GM12878 (cell line): Measurements from ENCODE around the gene IHH. TPM values are rescaled to one million over a fixed set of nuclear protein-coding genes. Genes with fewer than 3 reads are reported as not detected.

ENCODE experiments used
- ATAC-seq: fragments of 200-7000 bp; cut with Tn5 transposase; 3 replicates; pipeline ENCODE4 v1.9.1; 2020; ENCODE audit warnings: mild to moderate bottlenecking, moderate library complexity
- BruUV-seq: library from RNA; stranded (reverse); fragments of 400-500 nt; replicated peaks from 2 replicates; lab custom pipeline; 2021; lab: Mats Ljungman, UMichigan
- CTCF ChIA-PET: fragments of 300-600 bp; sonication (Branson Sonifier 250); formaldehyde crosslinking; extraction: SDS; loops from one replicate; lab custom pipeline; 2021; ENCODE audit warnings: inconsistent platforms; lab: Yijun Ruan, JAX
- POLR2A ChIA-PET: fragments of 350-600 bp; formaldehyde crosslinking; extraction: SDS; loops from one replicate; lab custom pipeline; 2021; ENCODE audit warnings: inconsistent platforms; lab: Charles Lee
- RAD21 ChIA-PET: fragments of 300-600 bp; sonication (Branson Sonifier 250); formaldehyde crosslinking; loops from one replicate; lab custom pipeline; 2023; ENCODE audit warnings: antibody characterized with exemption; ENCODE audit not compliant: unreplicated experiment; lab: Charles Lee
- SMC1A ChIA-PET: fragments of 300-600 bp; sonication (Branson Sonifier 250); formaldehyde crosslinking; loops from one replicate; lab custom pipeline; 2023; ENCODE audit not compliant: unreplicated experiment, uncharacterized antibody; lab: Charles Lee
- DNase-seq: peaks from one replicate; pipeline ENCODE4 v3.0.0-alpha.2; 2011; ENCODE audit warnings: low read depth, low spot score
- FAIRE-seq: peaks from 3 replicates; lab custom pipeline; 2011; peaks lifted over from hg19 to GRCh38; lab: Jason Lieb, UNC
- H2AFZ ChIP-seq: 2 replicates; pipeline ENCODE4 v1.6.0; 2011; ENCODE audit warnings: low read depth, low read length, control low read depth; ENCODE audit not compliant: control insufficient read depth
- H3K27ac ChIP-seq: 2 replicates; pipeline ENCODE4 v1.5.1; 2011; ENCODE audit warnings: control low read depth; ENCODE audit not compliant: control insufficient read depth, insufficient read depth
- H3K27me3 ChIP-seq, 2 experiments: replicated peaks in 1 of 2; 2 replicates each; pipeline versions ENCODE4 v1.6.0 to v1.6.1; 2011; ENCODE audit warnings: low read length in 1 of 2; ENCODE audit not compliant: control insufficient read depth in 2 of 2, insufficient read depth in 2 of 2
- H3K36me3 ChIP-seq, 2 experiments: 2 replicates each; pipeline ENCODE4 v1.5.1; 2011; ENCODE audit warnings: low read length in 1 of 2; ENCODE audit not compliant: control insufficient read depth in 2 of 2, insufficient read depth in 2 of 2
- H3K4me1 ChIP-seq: 2 replicates; pipeline ENCODE4 v1.6.1; 2011; ENCODE audit warnings: mild to moderate bottlenecking, low read length, moderate library complexity, mixed read lengths; ENCODE audit not compliant: control insufficient read depth, insufficient read depth
- H3K4me2 ChIP-seq: 2 replicates; pipeline ENCODE4 v1.6.0; 2011; ENCODE audit warnings: control low read depth; ENCODE audit not compliant: control insufficient read depth, insufficient read depth
- H3K4me3 ChIP-seq: fragments of 200-600 bp; sonication (generic); 2 replicates; pipeline ENCODE4 v1.5.1; 2016
- H3K79me2 ChIP-seq: 2 replicates; pipeline ENCODE4 v1.6.0; 2011; ENCODE audit warnings: low read length; ENCODE audit not compliant: control insufficient read depth, insufficient read depth
- H3K9ac ChIP-seq: 2 replicates; pipeline ENCODE4 v1.8.0; 2011; ENCODE audit warnings: low read length, control low read depth, mixed read lengths; ENCODE audit not compliant: control insufficient read depth, insufficient read depth
- H3K9me3 ChIP-seq: replicated peaks from 3 replicates; pipeline ENCODE4 v1.5.1; 2011; ENCODE audit warnings: mild to moderate bottlenecking, low read length; ENCODE audit not compliant: control insufficient read depth, insufficient read depth
- H4K20me1 ChIP-seq: 2 replicates; pipeline ENCODE4 v1.6.0; 2011; ENCODE audit not compliant: control insufficient read depth, insufficient read depth
- CBFB ChIP-seq: IDR thresholded peaks from 2 replicates; pipeline ENCODE4 v1.6.1; 2016; ENCODE audit warnings: antibody characterized with exemption, low read depth
- CHD1 ChIP-seq: IDR thresholded peaks from 2 replicates; pipeline ENCODE4 v1.6.1; 2012; ENCODE audit warnings: low read depth, low read length, improper control_type of control experiment
- KDM1A ChIP-seq: fragments of 200-600 bp; sonication (generic); IDR thresholded peaks from 2 replicates; pipeline ENCODE4 v1.6.1; 2016; ENCODE audit warnings: borderline replicate concordance
- MEF2B ChIP-seq: fragments of 450-650 bp; IDR thresholded peaks from 2 replicates; pipeline ENCODE4 v1.6.1; 2018; ENCODE audit warnings: mild to moderate bottlenecking, moderate library complexity; ENCODE audit not compliant: partially characterized antibody, poor library complexity, severe bottlenecking
- PAX8 ChIP-seq: fragments of 450-650 bp; IDR thresholded peaks from 2 replicates; pipeline ENCODE4 v1.6.1; 2017; ENCODE audit warnings: mild to moderate bottlenecking, moderate library complexity
- RCOR1 ChIP-seq: conservative IDR thresholded peaks from 2 replicates; pipeline ENCODE4 v1.6.1; 2012; ENCODE audit warnings: low read depth, low read length, improper control_type of control experiment
- RFX5 ChIP-seq: IDR thresholded peaks from 2 replicates; pipeline ENCODE4 v1.6.1; 2011; ENCODE audit warnings: low read depth, low read length, improper control_type of control experiment
- SIX5 ChIP-seq: IDR thresholded peaks from 2 replicates; pipeline ENCODE4 v1.6.1; 2011; ENCODE audit warnings: mild to moderate bottlenecking, low read depth, low read length, moderate library complexity; ENCODE audit not compliant: severe bottlenecking
- SPI1 ChIP-seq: IDR thresholded peaks from 2 replicates; pipeline ENCODE4 v1.6.1; 2011; ENCODE audit warnings: low read depth, mild to moderate bottlenecking, low read length, moderate library complexity, borderline replicate concordance; ENCODE audit not compliant: insufficient read depth
- SREBF1 ChIP-seq: IDR thresholded peaks from 2 replicates; pipeline ENCODE4 v1.6.1; 2012; ENCODE audit warnings: mild to moderate bottlenecking, low read length
- TBL1XR1 ChIP-seq: IDR thresholded peaks from 2 replicates; pipeline ENCODE4 v1.6.1; 2012; ENCODE audit warnings: low read depth, low read length, improper control_type of control experiment
- ZSCAN29 ChIP-seq: fragments of 450-650 bp; IDR thresholded peaks from 2 replicates; pipeline ENCODE4 v1.6.1; 2017; ENCODE audit warnings: mild to moderate bottlenecking, moderate library complexity
- WGBS: methylation state at CpG from one replicate; pipeline ENCODE4 v1.1.6; 2016; ENCODE audit warnings: low lambda C conversion rate; ENCODE audit not compliant: insufficient replicate concordance, insufficient coverage; ENCODE audit errors: missing lambda C conversion rate; 5-methylcytosine and 5-hydroxymethylcytosine counted together
- in situ Hi-C: fragments of 300-500 bp; cut with MboI; formaldehyde crosslinking; loops from 9 replicates; pipeline ENCODE4 v1.14.3; 2018; ENCODE audit warnings: mixed read lengths
- intact Hi-C: fragments of 100-400 bp; cut with micrococcal nuclease; formaldehyde crosslinking; loops from one replicate; pipeline ENCODE4 v1.14.2; 2022; ENCODE audit not compliant: unreplicated experiment
- polyA plus RNA-seq, 11 experiments: library from polyadenylated mRNA; depleted of rRNA in 4 of 11; unstranded in 6 of 11; stranded (reverse) in 5 of 11; fragments of >200 nt; fragmentation: Nextera tagmentation in 4 of 11; fragmentation: Illumina TruSeq in 1 of 11; extraction: Ambion mirVana in 4 of 11; extraction: Trizol in 1 of 11; gene quantifications; 1 replicate in 1 of 11; 2 replicates in 10 of 11; pipeline versions ENCODE4 v1.2.1 to v1.2.3, GENCODE V29; 2011 to 2016; ENCODE audit warnings: inconsistent platforms in 2 of 11, missing spikeins in 2 of 11, low read depth in 1 of 11
- total RNA-seq, 4 experiments: library from RNA; depleted of rRNA in 3 of 4; stranded (reverse); fragments of >200 nt in 3 of 4; fragmentation: Illumina TruSeq in 1 of 4; extraction: Trizol in 1 of 4; gene quantifications; 2 replicates each; pipeline versions ENCODE4 v1.2.1 to v1.2.3, GENCODE V29; 2013 to 2021
- TF ChIP-seq, protein P1 (sequence below): fragments of 450-650 bp; IDR thresholded peaks from 2 replicates; pipeline ENCODE4 v1.6.1; 2017; ENCODE audit warnings: antibody characterized with exemption, mild to moderate bottlenecking, moderate library complexity
- TF ChIP-seq, protein P2 (sequence below): fragments of 450-650 bp; IDR thresholded peaks from 2 replicates; pipeline ENCODE4 v1.6.1; 2014; ENCODE audit warnings: mild to moderate bottlenecking
- TF ChIP-seq, protein P3 (sequence below): fragments of 450-650 bp; IDR thresholded peaks from 2 replicates; pipeline ENCODE4 v1.6.1; 2018; ENCODE audit warnings: borderline replicate concordance, mild to moderate bottlenecking; ENCODE audit not compliant: partially characterized antibody
- TF ChIP-seq, protein P4 (sequence below): IDR thresholded peaks from 2 replicates; pipeline ENCODE4 v1.6.1; 2012; ENCODE audit warnings: low read length, inconsistent platforms

IHH gene
- total and polyA plus RNA-seq, 10 of the 15 experiments (the other 5 are each of a cell fraction or from before 2014, with no cell fraction given) = 0.04 TPM; not detected in 9

DNA sequence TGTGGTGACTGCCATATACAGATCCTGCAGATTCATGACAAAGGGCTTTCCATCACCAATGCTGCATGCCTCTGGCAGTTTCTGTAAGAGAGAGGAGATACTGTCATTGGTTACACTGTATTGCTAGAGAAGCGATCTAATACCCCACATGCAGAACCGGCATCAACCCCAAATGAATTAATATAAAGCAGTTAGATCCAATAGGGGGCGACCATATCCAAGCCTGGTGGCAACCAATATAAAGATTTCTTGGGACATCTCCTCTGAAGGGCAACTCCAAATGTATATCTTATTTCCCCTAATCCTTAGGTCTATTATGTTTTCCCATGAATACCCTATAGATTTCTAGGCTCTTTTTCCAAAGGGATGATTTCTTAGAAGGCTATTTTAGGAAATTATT, 17.4 kb upstream of the IHH start:
- CTCF ChIA-PET = interaction anchor here (0.6 to 26.8 kb wide), 7 partner anchors 9 to 543 kb away, joined by 3 to 365 read pairs (median 4); no protein-coding TSS in a partner anchor
- Histone ChIP-seq H3K79me2 (no peaks in the 10 kb centered on the region), H3K4me3 (no peak overlapping the region)
- TF ChIP-seq RFX5 (no peak), CHD1 (no peak), CBFB (no peak), KDM1A (no peak), SREBF1 (no peak), SIX5 (no peak), SPI1 (no peak), MEF2B (no peak), RCOR1 (no peak), PAX8 (no peak), TBL1XR1 (no peak), ZSCAN29 (no peak)
- TF ChIP-seq, protein P1, sequence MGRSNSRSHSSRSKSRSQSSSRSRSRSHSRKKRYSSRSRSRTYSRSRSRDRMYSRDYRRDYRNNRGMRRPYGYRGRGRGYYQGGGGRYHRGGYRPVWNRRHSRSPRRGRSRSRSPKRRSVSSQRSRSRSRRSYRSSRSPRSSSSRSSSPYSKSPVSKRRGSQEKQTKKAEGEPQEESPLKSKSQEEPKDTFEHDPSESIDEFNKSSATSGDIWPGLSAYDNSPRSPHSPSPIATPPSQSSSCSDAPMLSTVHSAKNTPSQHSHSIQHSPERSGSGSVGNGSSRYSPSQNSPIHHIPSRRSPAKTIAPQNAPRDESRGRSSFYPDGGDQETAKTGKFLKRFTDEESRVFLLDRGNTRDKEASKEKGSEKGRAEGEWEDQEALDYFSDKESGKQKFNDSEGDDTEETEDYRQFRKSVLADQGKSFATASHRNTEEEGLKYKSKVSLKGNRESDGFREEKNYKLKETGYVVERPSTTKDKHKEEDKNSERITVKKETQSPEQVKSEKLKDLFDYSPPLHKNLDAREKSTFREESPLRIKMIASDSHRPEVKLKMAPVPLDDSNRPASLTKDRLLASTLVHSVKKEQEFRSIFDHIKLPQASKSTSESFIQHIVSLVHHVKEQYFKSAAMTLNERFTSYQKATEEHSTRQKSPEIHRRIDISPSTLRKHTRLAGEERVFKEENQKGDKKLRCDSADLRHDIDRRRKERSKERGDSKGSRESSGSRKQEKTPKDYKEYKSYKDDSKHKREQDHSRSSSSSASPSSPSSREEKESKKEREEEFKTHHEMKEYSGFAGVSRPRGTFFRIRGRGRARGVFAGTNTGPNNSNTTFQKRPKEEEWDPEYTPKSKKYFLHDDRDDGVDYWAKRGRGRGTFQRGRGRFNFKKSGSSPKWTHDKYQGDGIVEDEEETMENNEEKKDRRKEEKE = no peak
- TF ChIP-seq, protein P2, sequence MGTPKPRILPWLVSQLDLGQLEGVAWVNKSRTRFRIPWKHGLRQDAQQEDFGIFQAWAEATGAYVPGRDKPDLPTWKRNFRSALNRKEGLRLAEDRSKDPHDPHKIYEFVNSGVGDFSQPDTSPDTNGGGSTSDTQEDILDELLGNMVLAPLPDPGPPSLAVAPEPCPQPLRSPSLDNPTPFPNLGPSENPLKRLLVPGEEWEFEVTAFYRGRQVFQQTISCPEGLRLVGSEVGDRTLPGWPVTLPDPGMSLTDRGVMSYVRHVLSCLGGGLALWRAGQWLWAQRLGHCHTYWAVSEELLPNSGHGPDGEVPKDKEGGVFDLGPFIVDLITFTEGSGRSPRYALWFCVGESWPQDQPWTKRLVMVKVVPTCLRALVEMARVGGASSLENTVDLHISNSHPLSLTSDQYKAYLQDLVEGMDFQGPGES = no peak
- TF ChIP-seq, protein P3, sequence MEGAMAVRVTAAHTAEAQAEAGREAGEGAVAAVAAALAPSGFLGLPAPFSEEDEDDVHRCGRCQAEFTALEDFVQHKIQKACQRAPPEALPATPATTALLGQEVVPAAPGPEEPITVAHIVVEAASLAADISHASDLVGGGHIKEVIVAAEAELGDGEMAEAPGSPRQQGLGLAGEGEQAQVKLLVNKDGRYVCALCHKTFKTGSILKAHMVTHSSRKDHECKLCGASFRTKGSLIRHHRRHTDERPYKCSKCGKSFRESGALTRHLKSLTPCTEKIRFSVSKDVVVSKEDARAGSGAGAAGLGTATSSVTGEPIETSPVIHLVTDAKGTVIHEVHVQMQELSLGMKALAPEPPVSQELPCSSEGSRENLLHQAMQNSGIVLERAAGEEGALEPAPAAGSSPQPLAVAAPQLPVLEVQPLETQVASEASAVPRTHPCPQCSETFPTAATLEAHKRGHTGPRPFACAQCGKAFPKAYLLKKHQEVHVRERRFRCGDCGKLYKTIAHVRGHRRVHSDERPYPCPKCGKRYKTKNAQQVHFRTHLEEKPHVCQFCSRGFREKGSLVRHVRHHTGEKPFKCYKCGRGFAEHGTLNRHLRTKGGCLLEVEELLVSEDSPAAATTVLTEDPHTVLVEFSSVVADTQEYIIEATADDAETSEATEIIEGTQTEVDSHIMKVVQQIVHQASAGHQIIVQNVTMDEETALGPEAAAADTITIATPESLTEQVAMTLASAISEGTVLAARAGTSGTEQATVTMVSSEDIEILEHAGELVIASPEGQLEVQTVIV = no peak
- TF ChIP-seq, protein P4, sequence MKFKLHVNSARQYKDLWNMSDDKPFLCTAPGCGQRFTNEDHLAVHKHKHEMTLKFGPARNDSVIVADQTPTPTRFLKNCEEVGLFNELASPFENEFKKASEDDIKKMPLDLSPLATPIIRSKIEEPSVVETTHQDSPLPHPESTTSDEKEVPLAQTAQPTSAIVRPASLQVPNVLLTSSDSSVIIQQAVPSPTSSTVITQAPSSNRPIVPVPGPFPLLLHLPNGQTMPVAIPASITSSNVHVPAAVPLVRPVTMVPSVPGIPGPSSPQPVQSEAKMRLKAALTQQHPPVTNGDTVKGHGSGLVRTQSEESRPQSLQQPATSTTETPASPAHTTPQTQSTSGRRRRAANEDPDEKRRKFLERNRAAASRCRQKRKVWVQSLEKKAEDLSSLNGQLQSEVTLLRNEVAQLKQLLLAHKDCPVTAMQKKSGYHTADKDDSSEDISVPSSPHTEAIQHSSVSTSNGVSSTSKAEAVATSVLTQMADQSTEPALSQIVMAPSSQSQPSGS = no peak
- TF ChIP-seq, all 136 proteins: peak for 0
- Histone ChIP-seq H3K9ac (no peak overlapping the region), H3K27ac (no peak overlapping the region), H3K36me3 (peaks cover 0 to 5% of the 10 kb centered on the region in 2 experiments; a peak in 3 of 4 replicates), H2AFZ (no peak overlapping the region), H3K27me3 (no peaks in the 10 kb centered on the region), H3K4me2 (no peak overlapping the region), H3K9me3 (no peaks in the 10 kb centered on the region), H4K20me1 (no peaks in the 10 kb centered on the region), H3K4me1 (peaks cover 6% of the 10 kb centered on the region)
- ChIA-PET POLR2A (no interaction called here), SMC1A (interaction anchor here (1.1 kb wide), 1 partner anchor 26 kb away, joined by 6 read pairs; no protein-coding TSS in a partner anchor), RAD21 (interaction anchor here (2.1 kb wide), 1 partner anchor 41 kb away, joined by 4 read pairs; no protein-coding TSS in a partner anchor)
- 60% methylated on average over 3 of the region's 3 CpGs for WGBS
- DNase-seq (no peak), ATAC-seq (no peak), FAIRE-seq (no peak)
- BruUV-seq = no TSS peak
- in situ Hi-C loops = no loop called here
- intact Hi-C loops = no loop called here
